ENCODE measurements around the gene HPCA. TPM values are rescaled to one million over a fixed set of nuclear protein-coding genes. Genes with fewer than 3 reads are reported as not detected.
A peak's percentile ranks its signal among the peaks of the same experiment; 100 is the strongest.

The HPCA gene
- total RNA-seq, 2 donors from 2014 or later, result 1.2 TPM; not detected in 1

GRCh38 chr1:32931760-32932159 lies 45.5 kb downstream of the HPCA start:
- TF ChIP-seq, protein P1, sequence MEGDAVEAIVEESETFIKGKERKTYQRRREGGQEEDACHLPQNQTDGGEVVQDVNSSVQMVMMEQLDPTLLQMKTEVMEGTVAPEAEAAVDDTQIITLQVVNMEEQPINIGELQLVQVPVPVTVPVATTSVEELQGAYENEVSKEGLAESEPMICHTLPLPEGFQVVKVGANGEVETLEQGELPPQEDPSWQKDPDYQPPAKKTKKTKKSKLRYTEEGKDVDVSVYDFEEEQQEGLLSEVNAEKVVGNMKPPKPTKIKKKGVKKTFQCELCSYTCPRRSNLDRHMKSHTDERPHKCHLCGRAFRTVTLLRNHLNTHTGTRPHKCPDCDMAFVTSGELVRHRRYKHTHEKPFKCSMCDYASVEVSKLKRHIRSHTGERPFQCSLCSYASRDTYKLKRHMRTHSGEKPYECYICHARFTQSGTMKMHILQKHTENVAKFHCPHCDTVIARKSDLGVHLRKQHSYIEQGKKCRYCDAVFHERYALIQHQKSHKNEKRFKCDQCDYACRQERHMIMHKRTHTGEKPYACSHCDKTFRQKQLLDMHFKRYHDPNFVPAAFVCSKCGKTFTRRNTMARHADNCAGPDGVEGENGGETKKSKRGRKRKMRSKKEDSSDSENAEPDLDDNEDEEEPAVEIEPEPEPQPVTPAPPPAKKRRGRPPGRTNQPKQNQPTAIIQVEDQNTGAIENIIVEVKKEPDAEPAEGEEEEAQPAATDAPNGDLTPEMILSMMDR (conservative IDR thresholded peaks at IDR 0.05), result no peak
- Mint-ChIP-seq H3K9me3 (no peaks in the 10 kb centered on the region), H3K36me3 (ENCODE audit: low read depth) (peaks cover 11% of the 10 kb centered on the region), H3K27me3 (ENCODE audit: insufficient read depth) (peaks cover 35% of the 10 kb centered on the region), H3K4me1 (peaks cover 7% of the 10 kb centered on the region), H3K27ac (no peak overlapping the region), H3K4me3 (no peak overlapping the region)
- WGBS, 2 experiments (ENCODE audit: insufficient coverage in 1 of 2, insufficient read length in 1 of 2), result 95 to 100% methylated on average over 1 of the region's 1 CpG
- no peak overlapping the region for H3K9ac ChIP-seq (ENCODE audit: extremely low read depth, low read length, poor library complexity, severe bottlenecking)
- DNase-seq, result no peak
- no peak overlapping the region for H3K4me3 ChIP-seq (ENCODE audit: low read length)
- H3K9me3 ChIP-seq (ENCODE audit: control insufficient read depth, low read length), result peaks cover 6% of the 10 kb centered on the region
- H3K27me3 ChIP-seq (ENCODE audit: control insufficient read depth, insufficient read depth, low read length, poor library complexity, severe bottlenecking), result peaks cover 9% of the 10 kb centered on the region
- H3K4me1 ChIP-seq (ENCODE audit: control insufficient read depth, insufficient read depth, low read length), result peaks cover 6% of the 10 kb centered on the region
- no peak overlapping the region for H3K27ac ChIP-seq (ENCODE audit: low read depth, low read length)
- peaks cover 17% of the 10 kb centered on the region for H3K36me3 ChIP-seq (ENCODE audit: control insufficient read depth, insufficient read depth, low read length)

DNA sequence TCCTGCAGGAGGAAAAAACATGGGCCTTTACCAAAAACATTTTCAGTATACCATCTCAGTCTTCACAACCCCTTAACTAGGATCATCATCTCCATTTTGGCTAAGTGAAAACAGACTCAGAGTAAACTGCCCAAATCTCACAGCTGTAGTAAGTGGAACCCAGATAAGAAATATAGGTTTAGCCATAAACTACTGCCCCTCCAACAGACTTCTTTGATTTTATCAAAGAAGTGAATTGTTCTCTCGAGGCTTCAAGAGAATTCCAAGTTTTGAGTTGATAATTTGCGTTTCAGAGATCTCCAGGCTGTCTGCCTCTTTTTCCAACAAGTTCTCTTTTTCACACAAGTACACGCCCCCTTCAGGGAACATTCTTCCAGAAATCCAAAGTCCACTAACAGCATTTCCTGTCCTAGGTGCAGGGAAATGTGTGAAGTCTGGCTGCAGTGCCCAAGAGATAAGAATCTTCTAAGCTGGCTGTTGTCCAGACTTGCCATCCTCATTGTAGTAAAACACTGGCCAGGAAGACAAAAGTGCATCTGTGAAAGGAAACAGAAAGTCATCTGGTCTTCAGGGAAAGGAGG lies 47.5 kb downstream of the HPCA start:
- WGBS, 2 experiments (ENCODE audit: insufficient coverage in 1 of 2, insufficient read length in 1 of 2), result 77 to 83% methylated on average over 2 to 3 of the region's 3 CpGs

DNA sequence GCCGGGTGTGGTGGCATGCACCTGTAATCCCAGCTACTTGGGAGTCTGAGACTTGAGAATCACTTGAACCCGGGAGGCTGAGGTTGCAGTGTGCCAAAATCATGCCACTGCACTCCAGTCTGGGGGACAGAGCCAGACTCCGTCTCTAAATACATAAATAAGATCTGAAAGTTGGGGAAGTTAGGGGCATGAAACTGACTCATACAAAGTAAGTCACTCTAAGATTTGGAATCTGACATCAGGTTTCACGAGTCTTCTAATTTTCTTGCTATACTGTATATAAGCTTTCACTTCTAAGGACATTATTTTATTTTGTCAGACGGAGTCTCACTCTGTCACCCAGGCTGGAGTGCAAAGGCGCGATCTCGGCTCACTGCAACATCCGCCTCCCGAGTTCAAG lies 48.2 kb downstream of the HPCA start:
- Histone ChIP-seq H3K36me3 (ENCODE audit: control insufficient read depth, insufficient read depth, low read length) (peaks cover 44% of the 10 kb centered on the region), H3K4me1 (ENCODE audit: control insufficient read depth, insufficient read depth, low read length) (peaks cover 6% of the 10 kb centered on the region), H3K27ac (ENCODE audit: low read depth, low read length) (no peak overlapping the region), H3K27me3 (ENCODE audit: control insufficient read depth, insufficient read depth, low read length, poor library complexity, severe bottlenecking) (no peaks in the 10 kb centered on the region), H3K4me3 (ENCODE audit: low read length) (no peak overlapping the region), H3K9me3 (ENCODE audit: control insufficient read depth, low read length) (no peaks in the 10 kb centered on the region), H3K9ac (ENCODE audit: extremely low read depth, low read length, poor library complexity, severe bottlenecking) (no peak overlapping the region)
- WGBS, 2 experiments (ENCODE audit: insufficient coverage in 1 of 2, insufficient read length in 1 of 2), result 96 to 97% methylated on average over 10 of the region's 10 CpGs
- Mint-ChIP-seq H3K4me3 (no peak overlapping the region), H3K9me3 (no peaks in the 10 kb centered on the region), H3K27me3 (ENCODE audit: insufficient read depth) (peaks cover 11% of the 10 kb centered on the region), H3K27ac (no peak overlapping the region), H3K4me1 (peaks cover 7% of the 10 kb centered on the region), H3K36me3 (ENCODE audit: low read depth) (peaks cover 28% of the 10 kb centered on the region)
- no peak for DNase-seq
- TF ChIP-seq, protein P1 (conservative IDR thresholded peaks at IDR 0.05), result no peak

More for the DNA sequence above, 47.5 kb downstream of the HPCA start:
- peaks cover 37% of the 10 kb centered on the region for H3K36me3 ChIP-seq (ENCODE audit: control insufficient read depth, insufficient read depth, low read length)
- TF ChIP-seq, protein P1 (conservative IDR thresholded peaks at IDR 0.05), result peak; percentile 45
- peak overlapping the region; percentile 12 for H3K9ac ChIP-seq (ENCODE audit: extremely low read depth, low read length, poor library complexity, severe bottlenecking)
- Mint-ChIP-seq H3K4me1 (peaks cover 7% of the 10 kb centered on the region), H3K27me3 (ENCODE audit: insufficient read depth) (peaks cover 15% of the 10 kb centered on the region), H3K4me3 (no peak overlapping the region), H3K27ac (peak overlapping the region; percentile 82), H3K36me3 (ENCODE audit: low read depth) (peaks cover 24% of the 10 kb centered on the region), H3K9me3 (no peaks in the 10 kb centered on the region)
- no peaks in the 10 kb centered on the region for H3K27me3 ChIP-seq (ENCODE audit: control insufficient read depth, insufficient read depth, low read length, poor library complexity, severe bottlenecking)
- H3K9me3 ChIP-seq (ENCODE audit: control insufficient read depth, low read length), result no peaks in the 10 kb centered on the region
- no peak overlapping the region for H3K4me3 ChIP-seq (ENCODE audit: low read length)
- peaks cover 6% of the 10 kb centered on the region for H3K4me1 ChIP-seq (ENCODE audit: control insufficient read depth, insufficient read depth, low read length)
- H3K27ac ChIP-seq (ENCODE audit: low read depth, low read length), result peak overlapping the region; percentile 4
- peak; percentile 51 for DNase-seq

Data from endodermal cell (in vitro differentiated cells).